ENCODE results near the gene RALGPS1.
"Not testable (repeated sequence)": the region's sequence is repeated elsewhere in the genome, so short reads cannot be mapped to it uniquely, and the experiment has no call there.

RALGPS1 gene

GRCh38 chr9:127011772-127012171 lies 97.2 kb downstream of the RALGPS1 start:
- TF ChIP-seq CTCF (IDR thresholded peaks at IDR 0.05; ENCODE audit: extremely low read depth, insufficient read depth, missing control alignments) = no peak
- in situ Hi-C loops (cut with MboI; ENCODE audit: low pct_unique_long_range_greater_than_20kb, low sequenced_read_pairs, unreplicated experiment) = no loop called here
- no peak for DNase-seq (ENCODE audit: low spot score)

- no peak for DNase-seq (ENCODE audit: low spot score)
- TF ChIP-seq CTCF (IDR thresholded peaks at IDR 0.05; ENCODE audit: extremely low read depth, insufficient read depth, missing control alignments) = no peak
- in situ Hi-C loops (cut with MboI; ENCODE audit: low pct_unique_long_range_greater_than_20kb, low sequenced_read_pairs, unreplicated experiment) = no loop called here
Measured at GRCh38 chr9:127012250-127012649, 97.7 kb downstream of the RALGPS1 start.

- in situ Hi-C loops (cut with MboI; ENCODE audit: low pct_unique_long_range_greater_than_20kb, low sequenced_read_pairs, unreplicated experiment) = no loop called here
- TF ChIP-seq CTCF (IDR thresholded peaks at IDR 0.05; ENCODE audit: extremely low read depth, insufficient read depth, missing control alignments) = no peak
- DNase-seq (ENCODE audit: low spot score) = no peak
Measured at GRCh38 chr9:127013597-127013996, 99.0 kb downstream of the RALGPS1 start.

- no peak for DNase-seq (ENCODE audit: low spot score)
- TF ChIP-seq CTCF (IDR thresholded peaks at IDR 0.05; ENCODE audit: extremely low read depth, insufficient read depth, missing control alignments) = no peak
- in situ Hi-C loops (cut with MboI; ENCODE audit: low pct_unique_long_range_greater_than_20kb, low sequenced_read_pairs, unreplicated experiment) = no loop called here
Measured at GRCh38 chr9:127014216-127014909, 99.8 kb downstream of the RALGPS1 start.

GRCh38 chr9:127014910-127015540 lies 100.4 kb downstream of the RALGPS1 start:
- DNase-seq (ENCODE audit: low spot score) = no peak
- no peak for TF ChIP-seq CTCF (IDR thresholded peaks at IDR 0.05; ENCODE audit: extremely low read depth, insufficient read depth, missing control alignments)
- in situ Hi-C loops (cut with MboI; ENCODE audit: low pct_unique_long_range_greater_than_20kb, low sequenced_read_pairs, unreplicated experiment) = no loop called here

- in situ Hi-C loops (cut with MboI; ENCODE audit: low pct_unique_long_range_greater_than_20kb, low sequenced_read_pairs, unreplicated experiment) = no loop called here
- no peak for DNase-seq (ENCODE audit: low spot score)
- no peak for TF ChIP-seq CTCF (IDR thresholded peaks at IDR 0.05; ENCODE audit: extremely low read depth, insufficient read depth, missing control alignments)
Measured at GRCh38 chr9:127015921-127016512, 101.4 kb downstream of the RALGPS1 start.

- DNase-seq (ENCODE audit: low spot score); in situ Hi-C loops (cut with MboI; ENCODE audit: low pct_unique_long_range_greater_than_20kb, low sequenced_read_pairs, unreplicated experiment): not testable (repeated sequence)
Measured at GRCh38 chr9:127017979-127018378, 103.4 kb downstream of the RALGPS1 start.
